ENCODE measurements around the gene ACOX3. TPM values are rescaled to one million over a fixed set of nuclear protein-coding genes. Genes with fewer than 3 reads are reported as not detected.

Gene ACOX3
- total RNA-seq, 4 donors from 2014 or later = 17.9 to 31.1 (median 22.5) TPM

GRCh38 chr4:8338351-8338961 lies 102.1 kb downstream of the ACOX3 start:
- no peaks in the 10 kb centered on the region for H3K9me3 ChIP-seq
- H3K4me1 ChIP-seq = peaks cover 9 to 13% of the 10 kb centered on the region in 2 donors
- H3K27me3 ChIP-seq = no peaks in the 10 kb centered on the region
- no peak for DNase-seq
- H3K4me3 ChIP-seq = no peak overlapping the region
- H3K36me3 ChIP-seq = no peaks in the 10 kb centered on the region
- no peak overlapping the region for H3K27ac ChIP-seq
- TF ChIP-seq POLR2A (IDR thresholded peaks at IDR 0.05) (no peak), CTCF (IDR thresholded peaks at IDR 0.05) (no peak)
- intact Hi-C loops (cut with DNase I; ENCODE audit: low total_unique reads) = no loop called here

GRCh38 chr4:8336412-8337075 lies 104.0 kb downstream of the ACOX3 start:
- Histone ChIP-seq H3K27me3 (no peaks in the 10 kb centered on the region), H3K4me1 (peaks cover 9 to 13% of the 10 kb centered on the region in 2 donors), H3K27ac (no peak overlapping the region), H3K36me3 (no peaks in the 10 kb centered on the region), H3K9me3 (no peaks in the 10 kb centered on the region), H3K4me3 (no peak overlapping the region)
- TF ChIP-seq POLR2A (IDR thresholded peaks at IDR 0.05) = no peak
- TF ChIP-seq CTCF (IDR thresholded peaks at IDR 0.05) = no peak
- DNase-seq = no peak
- intact Hi-C loops (cut with DNase I; ENCODE audit: low total_unique reads) = no loop called here

GRCh38 chr4:8335848-8336247 lies 104.7 kb downstream of the ACOX3 start:
- Histone ChIP-seq H3K9me3 (no peaks in the 10 kb centered on the region), H3K36me3 (no peaks in the 10 kb centered on the region), H3K4me1 (peaks cover 6 to 12% of the 10 kb centered on the region in 2 donors), H3K27me3 (no peaks in the 10 kb centered on the region), H3K4me3 (no peak overlapping the region), H3K27ac (no peak overlapping the region)
- intact Hi-C loops (cut with DNase I; ENCODE audit: low total_unique reads) = no loop called here
- no peak for TF ChIP-seq CTCF (IDR thresholded peaks at IDR 0.05)
- no peak for TF ChIP-seq POLR2A (IDR thresholded peaks at IDR 0.05)
- DNase-seq = no peak

- DNase-seq = peak in 1 of 2 donors; percentile 11
- H3K4me1 ChIP-seq = peaks cover 0 to 6% of the 10 kb centered on the region in 2 donors
- no peak overlapping the region for H3K27ac ChIP-seq
- H3K4me3 ChIP-seq = no peak overlapping the region
- TF ChIP-seq POLR2A (IDR thresholded peaks at IDR 0.05) (no peak), CTCF (IDR thresholded peaks at IDR 0.05) (no peak)
- intact Hi-C loops (cut with DNase I; ENCODE audit: low total_unique reads) = no loop called here
- no peaks in the 10 kb centered on the region for H3K9me3 ChIP-seq
- no peaks in the 10 kb centered on the region for H3K36me3 ChIP-seq
- no peaks in the 10 kb centered on the region for H3K27me3 ChIP-seq
These were observed 105.6 kb downstream of the ACOX3 start for GRCh38 chr4:8334786-8335460.
